ENCODE results near the gene TCF15. TPM values are rescaled to one million over a fixed set of nuclear protein-coding genes. Genes with fewer than 3 reads are reported as not detected.

Gene TCF15
- total RNA-seq, 1 donor from 2014 or later: not detected

Other genes starting within 250 kb of the TCF15 start
- 22.0 and 114 TPM in 2 replicates for gene TRIB3, start 229.5 kb downstream of the TCF15 start, total RNA-seq
- gene RBCK1, start 202.0 kb downstream of the TCF15 start, total RNA-seq: 114 and 166 TPM in 2 replicates
- 34.2 and 36.9 TPM in 2 replicates for gene TBC1D20, start 147.8 kb downstream of the TCF15 start, total RNA-seq
- gene CSNK2A1, start 66.5 kb downstream of the TCF15 start, total RNA-seq: 222 TPM in 2 replicates
- 41.5 and 58.9 TPM in 2 replicates for gene SRXN1, start 42.9 kb upstream of the TCF15 start, total RNA-seq
- gene SCRT2, start 65.5 kb upstream of the TCF15 start, total RNA-seq: not detected in 2 replicates
- 1.6 and 1.9 TPM in 2 replicates for gene SLC52A3, start 158.2 kb upstream of the TCF15 start, total RNA-seq
- 3.2 and 3.6 TPM in 2 replicates for gene FAM110A, start 223.4 kb upstream of the TCF15 start, total RNA-seq